ENCODE measurements around the gene CFAP77.

CFAP77 gene

GRCh38 chr9:132486706-132487350 lies 76.8 kb downstream of the CFAP77 start:
- Mint-ChIP-seq H3K4me3 (no peak overlapping the region), H3K36me3 (no peaks in the 10 kb centered on the region), H3K4me1 (peaks cover 13% of the 10 kb centered on the region), H3K27me3 (peaks cover 57% of the 10 kb centered on the region), H3K27ac (no peak overlapping the region), H3K9me3 (no peaks in the 10 kb centered on the region)
- ATAC-seq, result peak; percentile 34

DNA sequence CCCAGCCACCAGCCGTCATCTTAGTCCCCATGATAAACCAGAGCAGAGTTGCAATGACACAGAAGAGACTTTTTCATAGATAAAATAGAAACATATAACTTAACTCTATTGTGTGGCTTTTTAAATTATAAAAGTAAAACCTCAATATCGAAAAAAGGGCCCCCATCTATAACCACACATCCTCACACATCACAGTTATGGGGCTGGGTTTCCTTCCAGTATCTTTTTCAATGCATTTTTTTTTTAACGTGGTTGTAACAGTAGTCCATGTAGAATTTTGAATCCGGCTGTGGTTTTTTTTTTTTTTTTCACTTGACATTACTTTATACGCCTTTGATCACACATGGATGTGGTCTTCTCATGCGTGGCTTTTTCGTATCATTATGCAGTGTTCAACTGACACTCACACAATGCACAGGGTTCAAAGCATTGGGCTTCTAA lies 77.4 kb downstream of the CFAP77 start:
- no peak overlapping the region for H3K27ac Mint-ChIP-seq
- ATAC-seq, result no peak
- no peaks in the 10 kb centered on the region for H3K36me3 Mint-ChIP-seq
- H3K27me3 Mint-ChIP-seq, result peaks cover 57% of the 10 kb centered on the region
- H3K4me3 Mint-ChIP-seq, result no peak overlapping the region
- H3K4me1 Mint-ChIP-seq, result peaks cover 8% of the 10 kb centered on the region
- H3K9me3 Mint-ChIP-seq, result no peaks in the 10 kb centered on the region

GRCh38 chr9:132487980-132488535 lies 78.0 kb downstream of the CFAP77 start:
- H3K4me3 Mint-ChIP-seq, result no peak overlapping the region
- no peak for ATAC-seq
- H3K27me3 Mint-ChIP-seq, result peaks cover 63% of the 10 kb centered on the region
- peaks cover 8% of the 10 kb centered on the region for H3K4me1 Mint-ChIP-seq
- H3K36me3 Mint-ChIP-seq, result no peaks in the 10 kb centered on the region
- no peaks in the 10 kb centered on the region for H3K9me3 Mint-ChIP-seq
- H3K27ac Mint-ChIP-seq, result no peak overlapping the region

DNA sequence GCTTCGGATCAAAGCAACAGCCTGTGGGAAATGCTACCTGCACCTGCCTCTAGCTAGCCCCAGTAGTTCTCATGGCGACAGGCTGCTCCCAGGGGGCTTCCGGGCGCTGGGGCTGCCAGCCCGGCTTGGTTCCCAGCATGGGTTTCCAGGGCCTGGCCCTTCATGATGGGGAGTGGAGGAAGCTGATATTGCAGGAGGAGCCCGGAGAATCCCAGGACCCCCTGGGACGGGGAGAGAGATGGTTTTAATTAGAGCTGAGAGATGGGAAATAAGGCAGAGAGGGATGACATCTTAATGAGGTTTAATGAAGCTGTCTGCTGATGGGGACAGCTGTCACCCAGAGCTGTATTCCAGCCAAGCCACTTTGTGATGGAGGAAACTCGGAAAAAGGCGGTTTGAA lies 78.6 kb downstream of the CFAP77 start:
- H3K27me3 Mint-ChIP-seq, result peaks cover 69% of the 10 kb centered on the region
- no peak overlapping the region for H3K4me3 Mint-ChIP-seq
- H3K36me3 Mint-ChIP-seq, result no peaks in the 10 kb centered on the region
- ATAC-seq, result no peak
- H3K4me1 Mint-ChIP-seq, result peaks cover 8% of the 10 kb centered on the region
- no peaks in the 10 kb centered on the region for H3K9me3 Mint-ChIP-seq
- no peak overlapping the region for H3K27ac Mint-ChIP-seq

DNA sequence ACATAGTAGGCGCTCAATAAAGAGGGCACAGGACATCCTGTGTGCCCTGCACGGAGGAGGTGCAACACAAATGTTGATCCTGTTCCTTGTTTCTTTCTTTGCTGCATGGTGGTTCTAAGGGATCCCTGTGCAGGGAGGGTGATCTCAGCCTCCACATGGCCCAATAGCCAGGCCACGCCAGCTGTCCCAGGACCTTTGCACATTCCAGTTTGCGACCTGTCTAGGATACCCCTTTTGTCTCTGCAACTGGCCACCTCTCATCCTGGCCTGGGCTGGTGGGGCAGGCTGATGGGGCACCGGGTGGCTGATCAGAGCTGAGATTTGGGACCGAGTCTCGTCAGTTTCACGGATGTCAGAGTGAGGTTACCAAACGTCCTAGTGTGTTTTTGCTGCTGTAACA lies 79.5 kb downstream of the CFAP77 start:
- Mint-ChIP-seq H3K27ac (no peak overlapping the region), H3K4me1 (peaks cover 8% of the 10 kb centered on the region), H3K36me3 (no peaks in the 10 kb centered on the region), H3K4me3 (no peak overlapping the region), H3K27me3 (peaks cover 75% of the 10 kb centered on the region), H3K9me3 (no peaks in the 10 kb centered on the region)
- no peak for ATAC-seq

GRCh38 chr9:132494857-132495256 lies 84.8 kb downstream of the CFAP77 start:
- no peak for ATAC-seq
- no peaks in the 10 kb centered on the region for H3K4me1 Mint-ChIP-seq
- H3K9me3 Mint-ChIP-seq, result peaks cover 3% of the 10 kb centered on the region
- no peaks in the 10 kb centered on the region for H3K36me3 Mint-ChIP-seq
- H3K27ac Mint-ChIP-seq, result no peak overlapping the region
- H3K27me3 Mint-ChIP-seq, result peaks cover 53% of the 10 kb centered on the region
- no peak overlapping the region for H3K4me3 Mint-ChIP-seq

DNA sequence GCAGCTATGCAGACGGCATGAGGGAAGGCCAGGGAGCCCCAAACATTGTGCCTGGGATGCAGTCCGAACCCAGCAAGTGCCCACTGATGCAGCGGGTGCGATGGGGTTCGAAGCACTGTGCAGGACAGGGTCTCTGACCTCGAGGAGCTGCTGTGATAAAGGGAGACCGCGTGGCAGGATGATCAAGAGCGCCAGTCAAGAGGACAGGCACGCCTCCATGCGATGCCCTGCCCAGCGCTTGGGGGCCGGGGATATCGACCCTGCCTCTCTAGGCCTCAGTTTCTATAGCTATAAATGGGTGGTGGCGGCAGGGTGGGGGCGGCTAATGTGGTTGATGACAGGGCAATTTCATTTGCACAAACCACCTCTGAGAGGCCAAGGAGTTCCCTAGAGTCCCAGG lies 87.7 kb downstream of the CFAP77 start:
- no peak overlapping the region for H3K4me3 Mint-ChIP-seq
- H3K4me1 Mint-ChIP-seq, result no peaks in the 10 kb centered on the region
- no peaks in the 10 kb centered on the region for H3K36me3 Mint-ChIP-seq
- peaks cover 32% of the 10 kb centered on the region for H3K27me3 Mint-ChIP-seq
- H3K9me3 Mint-ChIP-seq, result peaks cover 3% of the 10 kb centered on the region
- ATAC-seq, result no peak
- no peak overlapping the region for H3K27ac Mint-ChIP-seq

DNA sequence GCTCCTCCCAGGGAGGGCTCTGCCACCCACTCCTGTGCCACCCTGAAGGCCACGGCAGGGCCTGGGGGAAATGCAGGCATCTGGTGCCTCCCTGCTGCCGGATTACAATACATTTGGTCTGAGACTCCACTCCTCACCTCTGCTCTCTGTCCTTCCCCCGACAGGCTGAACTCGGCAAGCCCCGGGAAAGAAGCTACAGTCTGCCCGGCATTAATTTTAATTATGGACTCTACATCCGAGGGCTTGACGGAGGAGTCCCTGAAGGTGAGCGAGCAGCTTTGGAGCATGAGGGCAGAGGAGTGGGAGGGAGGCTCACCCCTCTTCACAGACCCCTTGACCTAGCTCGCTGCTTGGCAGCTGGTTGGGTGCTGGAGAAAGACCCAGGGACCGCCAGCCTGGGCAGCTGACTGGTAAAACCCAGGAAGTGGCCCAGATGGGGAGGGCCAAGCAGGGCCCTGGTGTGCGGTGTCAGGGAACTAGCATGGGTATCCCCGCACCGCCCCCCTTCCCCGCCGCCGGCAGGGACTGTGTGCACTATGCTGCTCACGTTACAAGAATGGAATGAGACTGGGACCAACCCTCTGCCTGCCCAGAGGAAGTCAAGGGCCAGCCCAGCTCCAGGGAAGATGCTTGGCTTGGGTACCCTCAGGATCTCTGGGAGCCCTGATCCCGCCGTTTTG lies 88.7 kb downstream of the CFAP77 start:
- no peaks in the 10 kb centered on the region for H3K36me3 Mint-ChIP-seq
- peaks cover 32% of the 10 kb centered on the region for H3K27me3 Mint-ChIP-seq
- ATAC-seq, result no peak
- peaks cover 3% of the 10 kb centered on the region for H3K9me3 Mint-ChIP-seq
- H3K27ac Mint-ChIP-seq, result no peak overlapping the region
- H3K4me3 Mint-ChIP-seq, result no peak overlapping the region
- no peaks in the 10 kb centered on the region for H3K4me1 Mint-ChIP-seq

DNA sequence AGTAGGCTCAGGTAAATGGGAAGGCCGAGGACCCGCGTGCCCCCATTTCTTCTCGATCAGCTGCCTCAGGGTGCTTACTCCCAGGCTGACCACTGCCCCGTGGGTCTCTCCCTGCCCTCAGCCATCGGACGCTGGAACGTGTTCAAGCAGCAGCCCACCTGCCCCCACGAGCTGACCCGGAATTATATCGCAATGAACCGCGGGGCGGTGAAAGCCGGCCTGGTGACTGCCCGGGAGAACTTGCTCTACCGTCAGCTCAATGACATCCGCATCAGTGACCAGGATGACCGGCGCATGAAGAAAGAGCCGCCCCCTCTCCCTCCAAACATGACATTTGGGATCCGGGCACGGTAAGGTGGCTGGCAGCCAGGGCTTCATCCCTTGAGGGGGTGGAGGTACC lies 89.2 kb downstream of the CFAP77 start:
- Mint-ChIP-seq H3K4me3 (no peak overlapping the region), H3K4me1 (no peaks in the 10 kb centered on the region), H3K9me3 (peaks cover 3% of the 10 kb centered on the region), H3K27me3 (peaks cover 32% of the 10 kb centered on the region), H3K36me3 (no peaks in the 10 kb centered on the region), H3K27ac (no peak overlapping the region)
- no peak for ATAC-seq

DNA sequence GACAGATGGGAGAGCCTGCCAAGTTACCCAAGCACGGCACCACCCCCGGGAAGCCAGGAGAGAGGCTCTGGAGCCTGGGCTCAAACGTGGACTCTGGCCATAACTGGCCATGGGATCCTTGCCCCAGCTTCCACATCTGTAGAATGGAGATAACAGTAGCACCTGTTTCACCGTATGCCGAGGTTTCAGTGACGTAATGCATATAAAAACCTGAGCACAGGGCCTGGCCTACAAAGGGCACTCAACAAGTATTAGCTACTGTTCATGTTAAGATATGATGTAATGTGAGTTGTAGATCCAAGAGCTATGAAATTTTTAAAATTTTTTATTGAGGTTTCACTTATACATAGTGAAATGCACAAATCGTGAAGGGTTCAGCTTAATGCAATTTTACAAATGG lies 90.2 kb downstream of the CFAP77 start:
- ATAC-seq, result no peak
- H3K9me3 Mint-ChIP-seq, result no peaks in the 10 kb centered on the region
- no peak overlapping the region for H3K27ac Mint-ChIP-seq
- no peak overlapping the region for H3K4me3 Mint-ChIP-seq
- H3K36me3 Mint-ChIP-seq, result no peaks in the 10 kb centered on the region
- H3K27me3 Mint-ChIP-seq, result peaks cover 32% of the 10 kb centered on the region
- no peaks in the 10 kb centered on the region for H3K4me1 Mint-ChIP-seq

GRCh38 chr9:132502480-132502879 lies 92.5 kb downstream of the CFAP77 start:
- H3K9me3 Mint-ChIP-seq, result no peaks in the 10 kb centered on the region
- peaks cover 20% of the 10 kb centered on the region for H3K27me3 Mint-ChIP-seq
- peaks cover 8% of the 10 kb centered on the region for H3K4me1 Mint-ChIP-seq
- H3K4me3 Mint-ChIP-seq, result no peak overlapping the region
- H3K36me3 Mint-ChIP-seq, result no peaks in the 10 kb centered on the region
- H3K27ac Mint-ChIP-seq, result no peak overlapping the region
- no peak for ATAC-seq

DNA sequence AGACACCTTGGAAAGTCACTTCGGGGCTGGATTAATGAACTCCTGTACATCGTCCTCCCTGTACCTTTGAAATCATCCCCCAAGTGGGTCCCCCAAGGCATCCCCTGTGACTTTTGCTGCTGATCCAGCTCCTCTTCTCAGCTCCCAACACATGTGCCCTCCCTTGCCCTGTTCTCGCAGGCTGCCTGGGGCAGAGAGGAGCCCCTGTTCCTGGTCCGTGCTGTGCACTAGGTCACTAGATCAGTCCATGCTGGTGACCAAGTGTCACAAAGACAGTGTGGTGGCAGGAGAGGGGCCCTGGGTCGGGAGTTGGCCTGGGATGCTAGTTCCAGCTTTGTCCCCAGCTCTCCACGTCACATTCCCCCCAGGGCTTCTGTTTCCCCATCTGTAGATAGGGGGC lies 93.1 kb downstream of the CFAP77 start:
- Mint-ChIP-seq H3K27me3 (peaks cover 17% of the 10 kb centered on the region), H3K36me3 (no peaks in the 10 kb centered on the region), H3K4me1 (peaks cover 14% of the 10 kb centered on the region), H3K4me3 (no peak overlapping the region), H3K27ac (no peak overlapping the region), H3K9me3 (no peaks in the 10 kb centered on the region)
- ATAC-seq, result no peak

DNA sequence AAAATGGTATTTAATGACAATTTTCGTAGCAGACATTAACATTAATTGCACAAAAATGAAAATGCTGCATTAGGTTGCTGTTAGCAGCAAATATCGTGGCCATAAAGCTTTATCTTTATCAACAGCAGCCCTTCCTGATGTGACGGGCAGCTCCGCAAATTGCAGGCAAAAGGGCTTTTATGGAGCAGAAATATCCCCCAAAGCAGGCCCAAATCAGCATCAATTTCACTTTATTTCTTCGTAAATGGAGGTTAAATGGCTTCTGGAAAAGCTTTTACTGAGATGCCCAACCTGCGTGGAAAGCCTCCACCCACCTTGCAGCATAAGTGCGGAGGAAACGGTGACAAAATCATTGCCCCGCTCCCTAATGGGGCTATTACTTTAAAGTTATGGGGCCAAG lies 94.5 kb downstream of the CFAP77 start:
- no peak overlapping the region for H3K4me3 Mint-ChIP-seq
- H3K4me1 Mint-ChIP-seq, result peaks cover 14% of the 10 kb centered on the region
- no peaks in the 10 kb centered on the region for H3K9me3 Mint-ChIP-seq
- no peak overlapping the region for H3K27ac Mint-ChIP-seq
- ATAC-seq, result no peak
- no peaks in the 10 kb centered on the region for H3K36me3 Mint-ChIP-seq
- peaks cover 17% of the 10 kb centered on the region for H3K27me3 Mint-ChIP-seq

DNA sequence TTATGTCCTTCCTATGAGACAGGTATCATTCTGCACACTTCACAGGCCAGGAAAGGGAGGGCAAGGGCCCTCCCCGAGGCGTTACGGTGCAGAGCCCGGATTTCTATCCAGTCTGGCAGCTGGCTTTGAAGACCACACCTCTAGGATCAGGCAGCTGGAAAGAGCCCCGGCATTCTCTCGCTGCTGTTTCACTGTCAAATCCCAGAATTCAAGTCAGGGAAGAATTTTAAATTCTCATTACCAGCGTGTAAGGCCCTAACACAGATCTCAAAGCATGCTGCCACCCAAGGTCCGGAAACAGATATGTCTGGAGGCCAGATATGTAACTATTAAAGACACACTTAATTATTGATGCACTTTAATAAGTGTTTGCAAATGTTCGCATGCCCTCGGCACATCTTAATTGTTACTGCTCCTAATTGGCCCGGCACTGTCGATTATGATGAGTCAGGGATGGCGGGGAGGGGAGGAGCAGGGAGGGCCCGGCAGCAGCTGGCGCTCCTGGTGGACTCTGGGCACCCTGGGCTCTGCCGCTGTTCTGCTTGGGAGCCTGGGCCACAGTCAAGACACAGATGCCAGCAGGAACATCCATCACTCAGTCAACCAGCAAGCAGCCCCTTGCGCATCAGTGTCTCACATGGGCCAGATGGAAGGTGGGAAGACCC lies 96.1 kb downstream of the CFAP77 start:
- Mint-ChIP-seq H3K27ac (no peak overlapping the region), H3K36me3 (no peaks in the 10 kb centered on the region), H3K27me3 (peaks cover 29% of the 10 kb centered on the region), H3K4me3 (no peak overlapping the region), H3K4me1 (peaks cover 14% of the 10 kb centered on the region), H3K9me3 (no peaks in the 10 kb centered on the region)
- no peak for ATAC-seq

DNA sequence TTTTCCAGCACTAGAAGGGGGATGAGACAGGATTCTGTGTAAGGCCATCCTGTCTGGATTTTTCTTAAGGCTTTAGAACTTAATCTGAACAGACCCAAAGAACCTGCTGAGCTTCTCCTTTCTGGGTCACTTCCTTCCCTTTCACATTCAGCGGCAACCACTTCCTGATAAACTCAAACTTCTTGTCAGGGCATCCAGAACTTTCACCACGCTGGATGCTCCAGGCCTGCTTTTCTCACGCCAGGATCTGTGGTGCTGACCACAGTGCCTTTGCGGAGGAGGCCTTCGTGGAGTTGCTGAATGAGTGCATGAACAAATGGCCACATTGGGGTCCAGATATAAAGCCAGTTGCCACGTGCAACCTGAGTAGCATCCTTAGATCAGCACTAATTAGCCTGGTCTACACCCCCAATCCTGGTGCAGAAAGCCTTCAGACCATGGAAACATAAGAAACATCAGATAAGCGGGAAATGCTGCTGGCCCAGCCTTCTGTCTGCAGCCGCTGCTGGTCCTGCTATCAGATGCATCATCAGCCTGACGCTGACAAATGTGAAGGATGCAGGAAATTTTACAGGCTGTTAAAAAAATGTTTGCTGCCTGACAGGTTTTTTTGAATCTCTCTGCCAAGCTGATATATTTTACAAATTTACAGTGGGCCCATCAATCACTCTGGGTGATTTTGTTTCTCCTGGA lies 97.1 kb downstream of the CFAP77 start:
- no peak overlapping the region for H3K4me3 Mint-ChIP-seq
- H3K27me3 Mint-ChIP-seq, result peaks cover 29% of the 10 kb centered on the region
- no peak for ATAC-seq
- no peak overlapping the region for H3K27ac Mint-ChIP-seq
- H3K4me1 Mint-ChIP-seq, result peaks cover 14% of the 10 kb centered on the region
- no peaks in the 10 kb centered on the region for H3K36me3 Mint-ChIP-seq
- no peaks in the 10 kb centered on the region for H3K9me3 Mint-ChIP-seq
